GM15510 (cell line): ENCODE data around the gene DNAH17.

Source experiments
- POLR2A ChIP-seq: IDR thresholded peaks from 3 replicates; pipeline ENCODE4 v1.6.1; 2011; ENCODE audit warnings: borderline replicate concordance; ENCODE audit not compliant: insufficient read length; ENCODE audit errors: extremely low read depth

The DNAH17 gene

DNA sequence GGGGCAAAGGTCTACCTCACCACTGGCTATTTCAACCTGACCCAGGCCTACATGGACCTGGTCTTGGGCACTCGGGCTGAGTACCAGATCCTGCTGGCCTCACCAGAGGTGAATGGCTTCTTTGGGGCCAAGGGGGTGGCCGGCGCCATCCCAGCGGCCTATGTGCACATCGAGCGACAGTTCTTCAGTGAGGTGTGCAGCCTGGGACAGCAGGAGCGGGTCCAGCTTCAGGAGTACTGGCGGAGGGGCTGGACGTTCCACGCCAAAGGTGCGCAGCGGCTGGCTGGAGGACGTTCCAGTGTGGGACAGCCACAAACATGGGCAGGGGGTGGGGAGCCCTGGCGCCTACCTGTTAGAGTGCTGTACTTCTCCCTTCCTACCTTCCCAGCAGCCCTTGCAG is 173.4 kb downstream of the DNAH17 start:
- no peak for TF ChIP-seq POLR2A

DNA sequence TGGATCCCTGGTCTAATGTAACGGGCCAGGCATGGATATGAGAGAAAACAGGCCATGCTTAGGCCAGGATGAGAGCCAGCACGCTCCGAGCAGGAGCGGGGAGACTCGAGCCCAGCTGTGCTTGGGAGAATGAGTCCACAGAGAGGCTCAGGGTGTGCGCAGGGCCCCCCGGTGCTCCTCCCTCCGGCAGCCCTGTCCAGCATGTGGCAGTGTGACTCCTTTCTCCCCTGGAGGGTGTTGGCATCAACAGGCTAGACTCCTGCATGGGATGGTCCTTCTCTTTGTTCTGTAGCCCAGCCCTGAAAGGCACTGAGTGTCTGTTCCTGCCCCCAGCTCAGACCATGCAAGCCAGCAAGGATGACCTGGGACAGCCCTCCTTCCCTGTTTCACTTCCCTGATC is 175.3 kb downstream of the DNAH17 start:
- TF ChIP-seq POLR2A, result no peak

DNA sequence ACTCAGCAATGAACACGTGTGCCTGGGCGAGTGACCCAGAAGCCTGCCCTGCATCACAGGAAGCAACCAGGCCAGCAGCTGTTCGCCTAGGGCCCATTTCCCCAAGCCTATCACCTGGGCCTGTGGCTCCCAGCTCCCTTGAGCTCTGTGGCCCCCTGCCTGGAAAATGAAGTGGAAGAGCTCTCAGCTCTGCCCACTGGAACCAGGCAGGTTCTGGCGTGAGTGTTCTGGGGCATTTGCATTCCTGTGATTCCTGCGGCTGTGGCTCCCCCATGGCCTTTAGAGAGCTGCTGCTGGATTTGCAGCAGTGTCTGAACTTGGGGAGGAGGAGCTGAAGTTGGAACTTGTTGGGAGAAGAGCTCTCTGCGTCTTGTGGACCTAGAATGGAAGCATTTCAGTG is 175.9 kb downstream of the DNAH17 start:
- no peak for TF ChIP-seq POLR2A

DNA sequence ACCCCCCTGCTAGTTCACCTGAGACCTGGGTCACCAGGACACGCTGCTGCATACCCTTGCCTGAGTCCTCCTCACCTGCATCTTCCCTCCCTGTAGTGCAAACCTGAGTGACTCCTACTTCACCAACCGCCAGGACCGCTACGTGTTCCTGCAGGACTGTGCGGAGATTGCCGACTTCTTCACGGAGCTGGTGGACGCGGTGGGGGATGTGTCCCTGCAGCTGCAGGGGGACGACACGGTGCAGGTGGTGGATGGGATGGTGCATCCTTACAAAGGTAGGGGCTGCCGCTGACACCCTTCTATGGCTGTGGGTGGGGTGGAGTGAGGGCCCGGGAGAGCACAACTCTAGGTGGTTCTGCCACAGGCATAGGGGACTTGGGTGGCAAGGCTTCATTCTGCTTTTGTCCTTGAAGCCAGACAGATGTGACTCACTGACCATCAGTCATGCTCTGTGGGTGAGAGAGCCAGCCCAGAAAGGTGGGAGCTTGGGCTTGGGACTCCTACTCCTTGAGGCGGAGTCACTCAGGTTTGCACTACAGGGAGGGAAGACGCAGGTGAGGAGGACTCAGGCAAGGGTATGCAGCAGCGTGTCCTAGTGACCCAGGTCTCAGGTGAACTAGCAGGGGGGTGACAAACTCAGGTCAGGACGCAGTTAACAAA is 176.5 kb downstream of the DNAH17 start:
- TF ChIP-seq POLR2A, result no peak

DNA sequence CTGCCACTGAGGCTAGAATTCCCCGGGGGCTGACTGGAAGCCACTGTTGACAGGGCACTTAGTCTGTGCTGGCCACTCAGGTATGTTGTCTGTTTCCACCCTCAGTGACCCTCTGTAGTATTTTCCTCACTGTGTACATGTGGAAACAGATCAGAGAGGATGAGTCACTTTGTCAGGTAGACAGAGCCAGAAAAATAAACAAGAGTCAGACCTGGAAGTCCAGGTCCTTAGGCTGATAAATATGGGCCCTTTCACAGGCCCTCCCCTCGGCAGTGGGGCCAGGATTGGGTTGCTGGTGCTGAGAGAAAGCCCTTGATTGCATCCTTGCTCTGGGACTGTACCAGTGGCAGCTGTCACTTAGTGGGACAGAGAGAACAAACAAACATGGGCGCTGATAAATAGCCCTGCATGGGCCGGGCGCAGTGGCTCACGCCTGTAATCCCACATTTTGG is 177.5 kb downstream of the DNAH17 start:
- TF ChIP-seq POLR2A, result no peak

DNA sequence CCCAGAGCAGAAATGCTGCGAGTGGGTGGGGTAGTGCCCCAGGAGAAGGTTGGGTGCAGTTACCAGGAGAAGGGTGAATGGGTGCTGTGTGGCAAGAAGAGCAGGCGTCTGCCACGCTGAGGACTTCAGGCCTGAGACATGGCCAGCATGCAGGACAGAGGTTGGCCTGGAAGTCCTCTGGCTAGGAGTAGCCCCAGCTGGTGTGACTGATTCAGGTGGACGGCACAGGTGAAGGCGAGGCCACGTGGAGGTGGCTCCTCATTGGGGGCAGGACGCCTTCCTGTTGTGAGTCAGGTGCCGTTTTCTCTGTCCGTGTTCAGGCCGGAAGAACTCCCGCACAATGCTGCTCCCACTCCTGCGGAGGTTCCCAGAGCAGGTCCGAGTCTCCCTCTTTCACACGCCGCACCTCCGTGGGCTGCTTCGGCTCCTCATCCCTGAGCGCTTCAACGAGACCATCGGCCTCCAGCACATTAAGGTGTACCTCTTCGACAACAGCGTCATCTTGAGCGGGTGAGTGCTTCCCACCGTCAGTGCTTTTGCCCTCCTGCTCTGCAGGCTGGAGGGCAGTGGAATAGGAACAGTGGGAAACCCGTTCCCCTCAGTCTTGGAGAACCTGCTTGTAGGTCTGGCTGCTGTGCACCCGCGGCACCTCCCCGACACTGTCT is 178.0 kb downstream of the DNAH17 start:
- no peak for TF ChIP-seq POLR2A

DNA sequence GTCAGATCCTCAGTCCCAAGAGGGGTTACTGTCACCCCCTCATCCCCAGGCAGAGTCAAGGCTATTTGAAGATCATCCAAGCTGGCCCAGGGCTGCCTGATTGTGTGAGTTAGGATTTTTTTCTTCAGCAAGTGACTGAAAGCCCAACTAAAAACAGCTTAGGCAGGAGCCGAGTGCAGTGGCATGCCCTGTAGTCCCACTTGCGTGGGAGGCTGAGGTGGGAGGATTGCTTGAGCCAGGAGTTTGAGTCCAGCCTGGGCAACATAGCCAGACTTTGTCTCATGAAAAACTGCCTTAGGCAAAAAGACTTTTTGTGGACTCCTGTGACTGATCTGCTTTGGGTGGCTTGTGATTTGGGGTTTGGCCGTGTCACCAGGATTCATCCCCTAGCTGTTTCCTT is 178.8 kb downstream of the DNAH17 start:
- no peak for TF ChIP-seq POLR2A

DNA sequence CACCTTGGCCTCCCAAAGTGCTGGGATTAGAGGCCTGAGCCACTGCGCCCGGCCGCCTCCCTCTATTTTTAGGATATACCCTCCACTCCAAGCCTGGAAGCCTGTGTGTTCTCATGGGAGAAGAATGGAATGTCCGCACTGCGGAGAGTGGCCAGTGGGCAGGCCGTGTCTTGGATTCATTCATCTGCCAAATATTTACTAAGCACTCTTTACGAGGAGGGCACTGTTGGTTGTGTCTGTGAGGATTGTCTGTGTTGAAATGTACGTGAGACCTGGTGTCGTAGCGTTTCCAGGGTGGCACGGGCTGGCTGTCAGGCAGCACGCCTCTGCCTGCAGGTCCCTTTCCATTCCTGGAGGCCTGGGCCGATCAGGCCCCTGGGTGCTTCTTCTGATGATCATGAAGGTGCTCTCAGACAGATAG is 179.5 kb downstream of the DNAH17 start:
- no peak for TF ChIP-seq POLR2A

DNA sequence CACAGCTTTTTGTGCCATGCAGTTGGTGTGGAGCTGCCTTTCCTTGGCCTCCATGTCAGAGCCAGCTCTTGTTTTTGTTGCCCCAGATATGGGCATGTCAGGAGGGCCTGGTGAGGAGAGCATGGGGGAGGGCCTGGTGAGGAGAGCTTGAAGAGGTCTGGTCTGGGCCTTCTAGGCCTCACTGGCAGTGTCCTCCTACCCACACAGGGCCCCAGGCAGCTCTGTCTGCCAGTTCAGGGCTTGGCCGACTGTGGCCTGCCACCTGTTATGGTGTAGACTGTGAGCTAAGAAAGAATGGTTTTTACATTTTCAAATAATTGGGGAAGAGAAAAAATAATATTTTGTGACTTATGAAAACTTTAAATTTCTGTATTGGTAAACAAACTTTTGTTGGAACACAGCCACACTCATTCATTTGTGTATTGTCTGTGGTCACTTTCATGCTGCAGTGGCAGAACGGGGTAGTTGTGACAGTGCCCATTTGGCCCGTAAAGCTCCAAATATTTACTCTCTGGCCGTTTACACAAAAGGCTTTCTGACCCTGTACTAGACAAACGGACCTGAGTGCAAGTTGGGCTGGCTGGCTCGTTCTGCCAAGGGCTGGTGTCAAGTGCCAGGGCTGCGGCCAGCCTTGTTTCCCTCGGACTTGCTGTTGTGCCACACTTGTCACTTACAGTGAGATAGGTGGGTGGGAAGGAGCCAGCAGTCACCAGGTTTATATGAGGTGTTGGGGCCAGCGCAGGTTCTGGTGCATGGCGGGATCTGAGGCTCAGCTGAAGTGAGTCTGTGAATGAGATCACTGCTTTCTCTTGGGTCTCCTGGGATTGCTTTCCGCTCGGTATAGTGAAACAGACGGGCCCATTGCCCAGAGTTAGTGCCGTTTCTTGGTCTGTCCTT is 180.5 kb downstream of the DNAH17 start:
- no peak for TF ChIP-seq POLR2A

DNA sequence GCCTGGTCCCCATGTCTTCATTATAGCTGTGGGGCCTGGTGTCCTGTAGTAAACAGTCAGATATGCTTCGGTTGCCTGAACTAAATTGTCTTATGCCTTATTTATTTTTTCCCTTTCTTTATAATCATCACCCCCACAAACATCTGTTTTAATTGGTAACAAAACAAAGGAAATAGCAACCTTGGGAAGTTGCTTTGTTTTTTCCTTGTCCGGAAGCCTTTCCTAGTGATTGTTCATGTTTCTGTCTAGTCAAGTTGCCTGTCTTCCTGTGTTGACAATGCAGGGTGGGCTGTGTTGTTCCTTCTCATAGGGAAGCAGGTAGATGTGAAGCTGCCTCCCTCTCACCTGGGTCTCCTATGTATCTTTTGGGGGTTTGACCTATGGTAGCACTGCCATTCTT is 182.0 kb downstream of the DNAH17 start:
- TF ChIP-seq POLR2A, result no peak

DNA sequence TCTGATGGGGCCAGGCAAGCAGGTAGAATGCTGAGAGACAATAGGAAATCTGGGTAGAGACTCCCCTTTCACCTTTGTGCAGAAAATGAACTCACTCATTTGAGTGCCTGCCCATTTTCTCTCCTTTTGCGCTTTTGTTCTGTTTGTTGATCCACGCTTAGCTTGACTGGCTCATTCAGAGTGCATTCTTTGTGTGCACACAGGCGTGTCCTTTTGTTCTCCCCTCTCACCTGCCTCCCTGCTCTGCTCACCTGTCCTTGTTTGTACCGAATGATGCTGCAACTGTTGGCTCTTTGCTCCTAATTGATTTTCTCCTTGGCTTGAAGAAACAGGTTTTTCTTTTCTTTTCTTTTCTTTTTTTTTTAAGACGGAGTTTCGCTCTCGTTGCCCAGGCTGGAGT is 183.0 kb downstream of the DNAH17 start:
- TF ChIP-seq POLR2A, result no peak

DNA sequence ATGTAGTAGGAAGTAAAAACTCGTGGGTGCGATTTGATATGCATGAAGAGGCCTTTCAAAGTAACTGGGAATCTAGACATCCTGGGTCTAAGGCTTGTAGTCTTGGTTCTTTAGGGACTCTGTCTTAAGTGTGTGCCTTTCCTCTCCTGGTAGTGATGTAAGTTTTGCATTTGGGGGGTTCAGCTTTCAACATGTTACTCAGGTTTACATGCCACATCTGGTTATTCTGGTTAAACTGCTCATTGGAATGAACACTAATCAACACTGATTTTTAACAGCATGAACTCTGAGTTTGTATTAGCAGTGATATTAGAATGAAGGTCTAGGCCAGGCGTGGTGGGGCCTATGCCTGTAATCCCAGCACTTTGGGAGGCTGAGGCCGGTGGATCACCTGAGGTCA is 183.6 kb downstream of the DNAH17 start:
- TF ChIP-seq POLR2A, result no peak

DNA sequence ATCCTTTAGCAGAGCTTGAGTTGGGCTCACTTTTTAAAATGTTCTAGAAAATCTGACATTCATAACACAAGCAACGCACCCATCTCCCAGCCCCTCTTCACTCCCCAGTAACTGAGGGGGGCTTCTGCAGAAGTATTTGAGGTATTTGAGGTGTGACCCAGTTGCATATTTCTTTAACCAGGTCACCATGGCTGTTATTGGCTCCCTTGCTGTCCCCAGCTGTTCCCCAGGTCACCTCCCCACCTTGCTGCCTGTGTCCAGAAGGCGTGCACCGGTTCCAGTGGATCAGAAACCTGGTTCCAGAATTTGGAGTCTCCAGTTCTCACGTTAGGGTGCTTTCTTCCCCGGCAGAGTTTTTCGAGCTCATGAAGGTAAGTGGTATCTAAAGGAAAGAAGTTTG is 184.9 kb downstream of the DNAH17 start:
- no peak for TF ChIP-seq POLR2A

DNA sequence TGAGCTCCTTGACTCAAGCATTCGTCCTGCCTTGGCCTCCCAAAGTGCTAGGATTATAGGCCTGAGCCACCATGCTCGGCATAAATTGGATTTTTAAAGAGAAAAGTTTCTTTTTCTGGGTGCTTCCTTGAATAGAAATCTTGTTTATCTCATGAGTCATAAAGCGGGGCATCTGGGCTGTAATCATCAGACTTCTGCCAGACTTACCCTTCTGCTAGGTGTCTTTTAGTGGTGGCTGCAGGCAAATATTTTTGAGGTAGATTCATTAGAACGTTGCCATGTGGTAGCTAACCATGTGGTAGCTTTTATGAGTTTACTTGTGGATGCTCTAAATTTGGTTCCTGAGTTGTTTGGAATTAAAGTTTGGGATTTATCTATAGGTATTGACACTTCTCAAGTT is 185.4 kb downstream of the DNAH17 start:
- no peak for TF ChIP-seq POLR2A

DNA sequence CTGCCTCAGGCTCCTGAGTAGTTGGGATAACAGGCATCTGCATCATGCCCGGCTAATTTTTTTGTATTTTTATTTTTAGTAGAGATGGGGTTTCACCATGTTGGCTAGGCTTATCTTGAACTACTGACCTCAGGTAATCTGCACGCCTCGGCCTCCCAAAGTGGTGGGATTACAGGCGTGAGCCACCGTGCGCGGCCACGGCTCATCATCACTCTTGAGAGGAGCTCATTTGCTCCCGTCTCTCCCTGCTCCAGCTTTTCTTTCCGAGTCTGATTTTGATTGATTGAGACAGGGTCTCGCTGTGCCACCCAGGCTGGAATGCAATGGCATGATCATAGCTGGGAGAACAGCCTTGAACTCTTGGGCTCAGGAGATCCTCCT is 186.2 kb downstream of the DNAH17 start:
- TF ChIP-seq POLR2A, result no peak
